ENCODE data around the gene RIPOR3. TPM values are rescaled to one million over a fixed set of nuclear protein-coding genes. Genes with fewer than 3 reads are reported as not detected.
"Not testable (repeated sequence)": the region's sequence is repeated elsewhere in the genome, so short reads cannot be mapped to it uniquely, and the experiment has no call there.

Gene RIPOR3
- total RNA-seq, 1 donor from 2014 or later: 15.1 TPM

GRCh38 chr20:50646483-50646996 is 44.8 kb downstream of the RIPOR3 start:
- intact Hi-C loops (cut with DNase I): no loop called here

GRCh38 chr20:50645253-50646068 is 45.9 kb downstream of the RIPOR3 start:
- no peaks in the 10 kb centered on the region for H3K36me3 ChIP-seq
- TF ChIP-seq CTCF (IDR thresholded peaks at IDR 0.05): no peak
- no peaks in the 10 kb centered on the region for H3K4me1 ChIP-seq
- intact Hi-C loops (cut with DNase I): no loop called here
- H3K4me3 ChIP-seq: peak overlapping the region in 1 of 2 donors; percentile 38
- peak in 1 of 2 donors; percentile 33 for DNase-seq (ENCODE audit: low spot score in 2 of 2)
- no peak overlapping the region for H3K27ac ChIP-seq
- H3K27me3 ChIP-seq: no peaks in the 10 kb centered on the region
- no peaks in the 10 kb centered on the region for H3K9me3 ChIP-seq

More at GRCh38 chr20:50646483-50646996, 44.8 kb downstream of the RIPOR3 start:
- Histone ChIP-seq H3K4me3 (no peak overlapping the region), H3K4me1 (no peaks in the 10 kb centered on the region), H3K36me3 (no peaks in the 10 kb centered on the region), H3K27me3 (no peaks in the 10 kb centered on the region), H3K27ac (no peak overlapping the region), H3K9me3 (no peaks in the 10 kb centered on the region)
- no peak for DNase-seq (ENCODE audit: low spot score in 2 of 2)
- no peak for TF ChIP-seq CTCF (IDR thresholded peaks at IDR 0.05)

DNA sequence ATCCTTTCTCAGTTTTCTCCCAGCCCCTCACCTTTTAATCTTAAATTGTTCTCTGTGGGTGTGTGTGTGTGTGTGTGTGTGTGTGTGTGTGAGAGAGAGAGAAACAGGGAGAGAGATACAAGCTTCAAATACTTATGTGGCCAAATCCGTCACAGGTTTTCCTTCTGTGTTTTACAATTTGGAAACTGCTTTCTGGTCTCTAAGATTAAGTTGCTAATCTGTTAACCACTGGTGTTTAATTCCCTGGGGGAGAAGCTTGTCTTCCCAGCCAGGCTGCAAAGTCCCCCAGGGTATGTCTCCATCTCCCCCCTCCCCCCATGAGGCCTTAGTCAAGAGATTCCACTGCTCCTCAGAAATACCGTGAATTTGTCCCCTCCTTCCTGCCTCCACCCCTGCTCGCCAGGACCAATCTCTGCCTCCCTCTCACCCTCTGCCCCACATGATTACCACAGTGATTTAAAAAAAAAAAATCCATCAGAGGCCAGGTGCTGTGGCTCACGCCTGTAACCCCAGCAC is 49.0 kb downstream of the RIPOR3 start:
- Histone ChIP-seq H3K4me1 (peaks cover 0 to 1% of the 10 kb centered on the region in 2 donors), H3K27me3 (no peaks in the 10 kb centered on the region), H3K9me3 (no peaks in the 10 kb centered on the region), H3K36me3 (no peaks in the 10 kb centered on the region), H3K27ac (no peak overlapping the region), H3K4me3 (no peak overlapping the region)
- DNase-seq (ENCODE audit: low spot score in 2 of 2): no peak
- intact Hi-C loops (cut with DNase I): no loop called here
- no peak for TF ChIP-seq CTCF (IDR thresholded peaks at IDR 0.05)

- H3K4me1 ChIP-seq; DNase-seq (ENCODE audit: low spot score in 2 of 2); H3K4me3 ChIP-seq; intact Hi-C loops (cut with DNase I); H3K9me3 ChIP-seq; H3K27ac ChIP-seq; H3K27me3 ChIP-seq; H3K36me3 ChIP-seq: not testable (repeated sequence)
Observed at GRCh38 chr20:50641625-50642287, 49.6 kb downstream of the RIPOR3 start.

DNA sequence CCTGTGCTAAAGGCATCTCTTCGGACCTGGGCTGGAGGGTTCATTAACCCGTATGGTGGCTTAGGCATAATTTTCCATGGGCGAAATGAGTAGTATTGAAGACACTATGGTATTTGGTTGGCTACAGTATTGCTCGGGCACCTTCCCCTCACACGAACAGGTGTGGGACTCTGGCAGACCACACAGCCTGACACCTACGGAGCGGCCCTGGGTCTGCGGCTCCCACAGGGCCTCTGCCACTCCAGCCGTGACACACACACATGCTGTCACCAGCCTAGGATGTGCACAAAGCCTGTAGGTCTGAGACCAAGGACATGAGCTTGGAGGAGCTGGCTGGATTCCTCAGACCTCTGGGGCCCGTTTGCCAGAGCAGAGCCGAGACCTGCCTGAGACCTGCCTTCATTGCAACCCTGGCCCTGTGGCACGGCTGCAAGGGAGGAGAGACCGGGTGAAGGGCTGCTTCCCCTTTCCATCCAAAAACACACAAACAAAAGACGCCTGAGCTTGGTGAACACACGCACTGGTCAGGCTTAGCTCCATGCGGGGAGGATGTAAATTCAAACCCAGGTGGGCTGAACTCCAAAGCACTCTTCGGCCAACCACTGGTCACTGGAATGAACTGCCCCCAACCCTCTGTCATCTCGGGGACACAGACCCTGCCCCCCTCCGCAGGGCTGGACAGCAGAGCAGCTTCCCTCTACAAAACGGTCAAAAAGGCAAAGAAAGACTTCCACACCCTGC is 51.2 kb downstream of the RIPOR3 start:
- H3K27me3 ChIP-seq; H3K27ac ChIP-seq; H3K36me3 ChIP-seq; DNase-seq (ENCODE audit: low spot score in 2 of 2); intact Hi-C loops (cut with DNase I); H3K4me3 ChIP-seq; H3K9me3 ChIP-seq: not testable (repeated sequence)
- peaks cover 9 to 15% of the 10 kb centered on the region in 2 donors for H3K4me1 ChIP-seq

DNA sequence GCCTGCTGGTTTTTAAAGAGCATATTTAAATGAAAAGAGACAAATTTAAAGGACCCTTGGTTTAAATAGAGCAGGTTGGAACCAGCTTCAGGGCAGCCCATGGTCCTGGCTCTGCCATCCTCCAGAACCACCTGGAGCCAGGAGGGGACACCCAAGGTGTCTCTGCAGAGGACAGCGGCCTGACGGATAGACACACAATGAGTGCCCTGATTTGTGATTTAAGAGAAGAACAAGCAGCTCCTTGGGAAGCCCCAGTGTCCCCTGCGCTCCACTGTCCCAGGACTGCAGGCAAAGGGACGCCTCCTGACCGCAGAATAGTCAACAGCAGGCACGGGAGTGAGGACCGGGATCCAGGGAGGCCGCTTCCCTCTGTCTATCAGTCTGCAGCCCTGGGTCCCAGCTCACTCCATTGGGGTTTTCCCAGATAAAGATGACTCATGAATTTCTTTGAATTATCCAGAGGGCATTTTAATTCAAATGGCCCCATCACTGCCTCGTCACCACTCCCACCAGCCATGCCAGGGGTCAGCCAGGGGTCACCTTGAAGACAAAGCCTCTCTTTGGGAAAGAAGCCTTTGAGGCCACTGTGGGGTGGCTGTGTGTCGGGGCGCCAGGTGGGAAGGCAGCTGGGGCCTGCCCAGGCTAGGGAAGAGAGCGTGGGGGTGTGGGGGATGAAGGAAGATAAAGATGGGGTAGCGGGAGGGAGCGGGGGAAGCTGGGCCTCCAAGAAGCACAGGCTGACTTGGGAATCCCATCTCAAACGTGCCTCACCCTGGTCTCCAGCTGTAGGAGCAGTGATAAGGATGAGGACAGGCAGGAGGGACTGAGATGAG is 53.1 kb downstream of the RIPOR3 start:
- intact Hi-C loops (cut with DNase I); H3K27ac ChIP-seq; H3K36me3 ChIP-seq; DNase-seq (ENCODE audit: low spot score in 2 of 2); H3K27me3 ChIP-seq; H3K9me3 ChIP-seq; H3K4me3 ChIP-seq: not testable (repeated sequence)
- H3K4me1 ChIP-seq: peaks cover 9 to 15% of the 10 kb centered on the region in 2 donors
